ENCODE measurements around the gene KCNMB1. TPM values are rescaled to one million over a fixed set of nuclear protein-coding genes. Genes with fewer than 3 reads are reported as not detected.

KCNMB1 gene
- 1 to 10 TPM; 1.4 to 5.2 TPM for total RNA-seq
- 1 to 10 TPM; 2.1 to 2.5 TPM for polyA plus RNA-seq
- long read RNA-seq, donor 1, full-length matches to known transcripts, result 1 of 1 reads
- long read RNA-seq, donor 1, partial matches to known transcripts, result 0 of 1 reads
- long read RNA-seq, donor 1, other reads (novel, unspliced or antisense), result 0 of 1 reads
- long read RNA-seq, donor 2, partial matches to known transcripts, result 0 of 1 reads
- long read RNA-seq, donor 2, other reads (novel, unspliced or antisense), result 0 of 1 reads
- long read RNA-seq, donor 3, full-length matches to known transcripts, result 1 of 1 reads
- long read RNA-seq, donor 3, partial matches to known transcripts, result 0 of 1 reads
- long read RNA-seq, donor 3, other reads (novel, unspliced or antisense), result 0 of 1 reads
- long read RNA-seq, donor 4, result 0 reads
- long read RNA-seq, donor 5, full-length matches to known transcripts, result 5 of 5 reads
- long read RNA-seq, donor 5, partial matches to known transcripts, result 0 of 5 reads
- long read RNA-seq, donor 5, other reads (novel, unspliced or antisense), result 0 of 5 reads

GRCh38 chr5:170388818-170389549, at the start of gene KCNMB1:
Gene KCNMB1, minus strand, starts transcription at chr5:170389367. Its CDS starts 3,920 bp downstream, at chr5:170385447.
- DNase-seq (peak; percentile 20 to 38 (median 25)), ATAC-seq (ENCODE audit: insufficient read depth, low FRiP score) (no peak)
- TF ChIP-seq CTCF (IDR thresholded peaks at IDR 0.05; ENCODE audit: control extremely low read depth, extremely low read depth), result no peak

GRCh38 chr5:170438581-170438980, 49.4 kb upstream of the KCNMB1 start:
- Histone ChIP-seq H3K27ac (ENCODE audit: low read depth in 1 of 2, low read length in 1 of 2) (no peak overlapping the region), H3K36me3 (ENCODE audit: control insufficient read depth in 4 of 4, insufficient read depth in 4 of 4, low read length in 4 of 4) (no peaks in the 10 kb centered on the region), H3K27me3 (ENCODE audit: control insufficient read depth in 3 of 3, insufficient read depth in 3 of 3, low read length in 2 of 3) (no peaks in the 10 kb centered on the region), H3K4me3 (no peak overlapping the region), H3K4me1 (ENCODE audit: control insufficient read depth in 5 of 5, insufficient read depth in 5 of 5, low read length in 5 of 5) (no peaks in the 10 kb centered on the region), H3K9me3 (ENCODE audit: control insufficient read depth in 4 of 4, insufficient read depth in 3 of 4, low read length in 3 of 4) (no peaks in the 10 kb centered on the region), H3K9ac (ENCODE audit: insufficient read depth in 1 of 2, low read length in 2 of 2) (no peak overlapping the region)
- TF ChIP-seq CTCF (IDR thresholded peaks at IDR 0.05; ENCODE audit: control extremely low read depth, extremely low read depth), result no peak
- WGBS, 2 donors, result 90 to 92% methylated on average over 8 of the region's 8 CpGs
- ATAC-seq (ENCODE audit: insufficient read depth, low FRiP score), result no peak
- no peak for DNase-seq

More at GRCh38 chr5:170388818-170389549, at the start of gene KCNMB1:
- Histone ChIP-seq H3K27me3 (ENCODE audit: control insufficient read depth in 3 of 3, insufficient read depth in 3 of 3, low read length in 2 of 3) (no peaks in the 10 kb centered on the region), H3K9me3 (ENCODE audit: control insufficient read depth in 4 of 4, insufficient read depth in 3 of 4, low read length in 3 of 4) (no peaks in the 10 kb centered on the region), H3K9ac (ENCODE audit: insufficient read depth in 1 of 2, low read length in 2 of 2) (no peak within 1 kb of the TSS), H3K4me3 (no peak within 1 kb of the TSS), H3K36me3 (ENCODE audit: control insufficient read depth in 4 of 4, insufficient read depth in 4 of 4, low read length in 4 of 4) (no peaks in the 10 kb centered on the region), H3K4me1 (ENCODE audit: control insufficient read depth in 5 of 5, insufficient read depth in 5 of 5, low read length in 5 of 5) (peaks cover 0 to 25% (median 7%) of the 10 kb centered on the region in 5 donors), H3K27ac (ENCODE audit: low read depth in 1 of 2, low read length in 1 of 2) (peak within 1 kb of the TSS in 1 of 2 donors; percentile 30)
- 19 to 28% methylated on average over 15 of the region's 15 CpGs for WGBS, 2 donors

GRCh38 chr5:170437621-170438375, 48.6 kb upstream of the KCNMB1 start:
- no peak overlapping the region for H3K27ac ChIP-seq (ENCODE audit: low read depth in 1 of 2, low read length in 1 of 2)
- no peaks in the 10 kb centered on the region for H3K9me3 ChIP-seq (ENCODE audit: control insufficient read depth in 4 of 4, insufficient read depth in 3 of 4, low read length in 3 of 4)
- no peak overlapping the region for H3K9ac ChIP-seq (ENCODE audit: insufficient read depth in 1 of 2, low read length in 2 of 2)
- peak in 1 of 3 donors; percentile 14 for DNase-seq
- no peak for ATAC-seq (ENCODE audit: insufficient read depth, low FRiP score)
- no peak overlapping the region for H3K4me3 ChIP-seq
- H3K27me3 ChIP-seq (ENCODE audit: control insufficient read depth in 3 of 3, insufficient read depth in 3 of 3, low read length in 2 of 3), result no peaks in the 10 kb centered on the region
- H3K4me1 ChIP-seq (ENCODE audit: control insufficient read depth in 5 of 5, insufficient read depth in 5 of 5, low read length in 5 of 5), result no peaks in the 10 kb centered on the region
- TF ChIP-seq CTCF (IDR thresholded peaks at IDR 0.05; ENCODE audit: control extremely low read depth, extremely low read depth), result no peak
- 88 to 92% methylated on average over 12 of the region's 12 CpGs for WGBS, 2 donors
- no peaks in the 10 kb centered on the region for H3K36me3 ChIP-seq (ENCODE audit: control insufficient read depth in 4 of 4, insufficient read depth in 4 of 4, low read length in 4 of 4)
